Neural progenitor cell (in vitro differentiated cells): Measurements from ENCODE around the gene ANAPC1. TPM values are rescaled to one million over a fixed set of nuclear protein-coding genes. Genes with fewer than 3 reads are reported as not detected.

ENCODE experiments used
- DNase-seq: peaks from one replicate; pipeline ENCODE4 v3.0.0-alpha.2; 2016; ENCODE audit warnings: low spot score
- H2AFZ ChIP-seq: fragments of 200-600 bp; sonication (generic); replicated peaks from 2 replicates; pipeline ENCODE4 v1.6.1; 2016; ENCODE audit warnings: antibody characterized with exemption
- H3F3A ChIP-seq: fragments of 200-600 bp; sonication (generic); 2 replicates; pipeline ENCODE4 v1.6.1; 2016; ENCODE audit warnings: antibody characterized with exemption, low read depth
- H3K27ac ChIP-seq: fragments of 200-600 bp; sonication (generic); 2 replicates; pipeline ENCODE4 v1.5.1; 2016; ENCODE audit warnings: mild to moderate bottlenecking
- H3K27me3 ChIP-seq: fragments of 200-600 bp; sonication (generic); 2 replicates; pipeline ENCODE4 v1.6.1; 2016; ENCODE audit warnings: mild to moderate bottlenecking, moderate library complexity
- H3K36me3 ChIP-seq: fragments of 200-600 bp; sonication (generic); 2 replicates; pipeline ENCODE4 v1.5.1; 2016
- H3K4me1 ChIP-seq: fragments of 200-600 bp; sonication (generic); 2 replicates; pipeline ENCODE4 v1.6.1; 2016; ENCODE audit warnings: mixed run types
- H3K4me2 ChIP-seq: fragments of 200-600 bp; sonication (generic); 2 replicates; pipeline ENCODE4 v1.6.1; 2016
- H3K4me3 ChIP-seq: fragments of 200-600 bp; sonication (generic); 2 replicates; pipeline ENCODE4 v1.5.1; 2016
- H3K79me2 ChIP-seq: fragments of 200-600 bp; sonication (generic); 2 replicates; pipeline ENCODE4 v1.6.1; 2016; ENCODE audit warnings: low read depth
- H3K9ac ChIP-seq: fragments of 200-600 bp; sonication (generic); 2 replicates; pipeline ENCODE4 v1.6.1; 2016
- H3K9me3 ChIP-seq: fragments of 200-600 bp; sonication (generic); 2 replicates; pipeline ENCODE4 v1.5.1; 2016; ENCODE audit warnings: low read depth
- H4K20me1 ChIP-seq: fragments of 200-600 bp; sonication (generic); 2 replicates; pipeline ENCODE4 v1.6.1; 2016; ENCODE audit warnings: low read depth
- H3K27ac Mint-ChIP-seq: 3 replicates; pipeline ENCODE4 v1.8.0; 2021; ENCODE audit warnings: mixed read lengths
- H3K27me3 Mint-ChIP-seq: 2 replicates; pipeline ENCODE4 v1.8.0; 2022; ENCODE audit warnings: low read depth, mild to moderate bottlenecking, inconsistent platforms, moderate library complexity, mixed read lengths; ENCODE audit not compliant: insufficient read depth
- H3K36me3 Mint-ChIP-seq: 3 replicates; pipeline ENCODE4 v1.8.0; 2021; ENCODE audit warnings: mixed read lengths
- H3K4me1 Mint-ChIP-seq: 3 replicates; pipeline ENCODE4 v1.8.0; 2021; ENCODE audit warnings: mixed read lengths
- H3K4me3 Mint-ChIP-seq: 3 replicates; pipeline ENCODE4 v1.8.0; 2021; ENCODE audit warnings: mild to moderate bottlenecking, moderate library complexity, mixed read lengths
- H3K9me3 Mint-ChIP-seq: 3 replicates; pipeline ENCODE4 v1.8.0; 2020; ENCODE audit warnings: mixed read lengths
- CTCF ChIP-seq: fragments of 200-600 bp; sonication (generic); IDR thresholded peaks from 2 replicates; pipeline ENCODE4 v1.5.1; 2017; ENCODE audit warnings: antibody characterized with exemption, mild to moderate bottlenecking
- EZH2 ChIP-seq: fragments of 200-600 bp; sonication (generic); IDR thresholded peaks from 2 replicates; pipeline ENCODE4 v1.6.1; 2017; ENCODE audit warnings: antibody characterized with exemption, mild to moderate bottlenecking, moderate library complexity
- EZH2phosphoT487 ChIP-seq: fragments of 200-600 bp; sonication (generic); IDR thresholded peaks from 2 replicates; pipeline ENCODE4 v1.6.1; 2017; ENCODE audit warnings: antibody characterized with exemption
- total RNA-seq: library from RNA; depleted of rRNA; stranded (reverse); fragments of >200 nt; gene quantifications from 2 replicates; pipeline ENCODE4 v1.2.3, GENCODE V29; 2015; ENCODE audit warnings: low replicate concordance

ANAPC1 gene
- total RNA-seq, 1 donor from 2014 or later, result 50.9 TPM

GRCh38 chr2:111930409-111930808 lies 46.4 kb upstream of the ANAPC1 start:
- Histone ChIP-seq H3K9ac (no peak overlapping the region), H3K9me3 (no peaks in the 10 kb centered on the region), H4K20me1 (no peaks in the 10 kb centered on the region), H3K27ac (no peak overlapping the region), H3K36me3 (no peaks in the 10 kb centered on the region), H3K4me1 (no peaks in the 10 kb centered on the region), H2AFZ (no peak overlapping the region), H3F3A (no peaks in the 10 kb centered on the region), H3K79me2 (no peaks in the 10 kb centered on the region), H3K4me2 (no peak overlapping the region), H3K4me3 (no peak overlapping the region), H3K27me3 (no peaks in the 10 kb centered on the region)
- Mint-ChIP-seq H3K4me3 (no peak overlapping the region), H3K36me3 (peaks cover 18% of the 10 kb centered on the region), H3K4me1 (no peaks in the 10 kb centered on the region), H3K27ac (no peak overlapping the region), H3K27me3 (peaks cover 2% of the 10 kb centered on the region), H3K9me3 (no peaks in the 10 kb centered on the region)
- DNase-seq, result no peak
- TF ChIP-seq EZH2phosphoT487 (no peak), EZH2 (no peak), CTCF (no peak)

- no peak for DNase-seq
- TF ChIP-seq EZH2phosphoT487, result no peak
- H3K27me3 ChIP-seq, result no peaks in the 10 kb centered on the region
- no peak overlapping the region for H3K4me2 ChIP-seq
- H3K36me3 ChIP-seq, result no peaks in the 10 kb centered on the region
- H3F3A ChIP-seq, result no peaks in the 10 kb centered on the region
- no peak overlapping the region for H3K27ac Mint-ChIP-seq
- peaks cover 9% of the 10 kb centered on the region for H3K36me3 Mint-ChIP-seq
- H3K27ac ChIP-seq, result no peak overlapping the region
- H3K9ac ChIP-seq, result no peak overlapping the region
- H3K9me3 ChIP-seq, result no peaks in the 10 kb centered on the region
- H3K4me1 ChIP-seq, result no peaks in the 10 kb centered on the region
- peaks cover 6% of the 10 kb centered on the region for H3K4me1 Mint-ChIP-seq
- H3K9me3 Mint-ChIP-seq, result no peaks in the 10 kb centered on the region
- no peak overlapping the region for H3K4me3 ChIP-seq
- no peak overlapping the region for H2AFZ ChIP-seq
- no peak overlapping the region for H3K4me3 Mint-ChIP-seq
- no peaks in the 10 kb centered on the region for H3K79me2 ChIP-seq
- no peaks in the 10 kb centered on the region for H4K20me1 ChIP-seq
- H3K27me3 Mint-ChIP-seq, result no peaks in the 10 kb centered on the region
These were observed 43.7 kb upstream of the ANAPC1 start for GRCh38 chr2:111927723-111928122.

- H3K4me3 Mint-ChIP-seq, result no peak overlapping the region
- H3K4me1 Mint-ChIP-seq, result peaks cover 13% of the 10 kb centered on the region
- no peaks in the 10 kb centered on the region for H3K79me2 ChIP-seq
- TF ChIP-seq CTCF, result no peak
- TF ChIP-seq EZH2phosphoT487, result no peak
- no peak for TF ChIP-seq EZH2
- no peaks in the 10 kb centered on the region for H4K20me1 ChIP-seq
- no peak overlapping the region for H3K27ac ChIP-seq
- H3K4me1 ChIP-seq, result no peaks in the 10 kb centered on the region
- H3K36me3 ChIP-seq, result no peaks in the 10 kb centered on the region
- no peak for DNase-seq
- peaks cover 2% of the 10 kb centered on the region for H3K27me3 Mint-ChIP-seq
- no peak overlapping the region for H2AFZ ChIP-seq
- H3K4me3 ChIP-seq, result no peak overlapping the region
- no peaks in the 10 kb centered on the region for H3K27me3 ChIP-seq
- H3K9ac ChIP-seq, result no peak overlapping the region
- H3F3A ChIP-seq, result no peaks in the 10 kb centered on the region
- H3K27ac Mint-ChIP-seq, result no peak overlapping the region
- H3K4me2 ChIP-seq, result no peak overlapping the region
- H3K36me3 Mint-ChIP-seq, result peaks cover 3% of the 10 kb centered on the region
- H3K9me3 Mint-ChIP-seq, result no peaks in the 10 kb centered on the region
- H3K9me3 ChIP-seq, result no peaks in the 10 kb centered on the region
These were observed 40.7 kb upstream of the ANAPC1 start for GRCh38 chr2:111924617-111925107.

- Histone ChIP-seq H3K9me3 (no peaks in the 10 kb centered on the region), H3K9ac (no peak overlapping the region), H3K36me3 (no peaks in the 10 kb centered on the region), H3K79me2 (no peaks in the 10 kb centered on the region), H3K4me2 (no peak overlapping the region), H3K27me3 (no peaks in the 10 kb centered on the region), H2AFZ (no peak overlapping the region), H3K4me3 (no peak overlapping the region), H4K20me1 (no peaks in the 10 kb centered on the region), H3K27ac (no peak overlapping the region), H3K4me1 (no peaks in the 10 kb centered on the region), H3F3A (no peaks in the 10 kb centered on the region)
- Mint-ChIP-seq H3K36me3 (no peaks in the 10 kb centered on the region), H3K27me3 (peaks cover 2% of the 10 kb centered on the region), H3K9me3 (no peaks in the 10 kb centered on the region), H3K27ac (no peak overlapping the region), H3K4me3 (no peak overlapping the region), H3K4me1 (peaks cover 17% of the 10 kb centered on the region)
- TF ChIP-seq CTCF (no peak), EZH2 (no peak), EZH2phosphoT487 (no peak)
- DNase-seq, result no peak
These were observed 39.3 kb upstream of the ANAPC1 start for GRCh38 chr2:111923276-111923804.
